Endodermal cell (in vitro differentiated cells): ENCODE data around the gene OR56B1. TPM values are rescaled to one million over a fixed set of nuclear protein-coding genes. Genes with fewer than 3 reads are reported as not detected.

Source experiments
- DNase-seq: peaks from one replicate; pipeline ENCODE4 v3.0.0-alpha.2; 2017
- H3K27ac ChIP-seq: 2 replicates; pipeline ENCODE4 v1.5.1; 2013; ENCODE audit warnings: mild to moderate bottlenecking, low read depth, low read length, moderate library complexity
- H3K27me3 ChIP-seq: 2 replicates; pipeline ENCODE4 v1.6.1; 2013; ENCODE audit warnings: mild to moderate bottlenecking, low read length, moderate library complexity; ENCODE audit not compliant: insufficient read depth, control insufficient read depth, poor library complexity, severe bottlenecking
- H3K36me3 ChIP-seq: 2 replicates; pipeline ENCODE4 v1.7.0; 2013; ENCODE audit warnings: mild to moderate bottlenecking, low read length, moderate library complexity; ENCODE audit not compliant: control insufficient read depth, insufficient read depth
- H3K4me1 ChIP-seq: one replicate; pipeline ENCODE4 v1.7.0; 2013; ENCODE audit warnings: low read length; ENCODE audit not compliant: control insufficient read depth, insufficient read depth
- H3K4me3 ChIP-seq: 2 replicates; pipeline ENCODE4 v1.5.1; 2013; ENCODE audit warnings: mild to moderate bottlenecking, low read length, moderate library complexity
- H3K9ac ChIP-seq: 2 replicates; pipeline ENCODE4 v1.6.1; 2013; ENCODE audit warnings: mild to moderate bottlenecking, low read length, moderate library complexity; ENCODE audit not compliant: poor library complexity, severe bottlenecking; ENCODE audit errors: extremely low read depth
- H3K9me3 ChIP-seq: 2 replicates; pipeline ENCODE4 v1.6.1; 2013; ENCODE audit warnings: mild to moderate bottlenecking, low read length, moderate library complexity; ENCODE audit not compliant: control insufficient read depth
- H3K27ac Mint-ChIP-seq: 2 replicates; pipeline ENCODE4 v1.8.0; 2020; ENCODE audit warnings: mixed read lengths
- H3K27me3 Mint-ChIP-seq: 2 replicates; pipeline ENCODE4 v1.8.0; 2021; ENCODE audit warnings: mild to moderate bottlenecking, mixed read lengths; ENCODE audit not compliant: insufficient read depth
- H3K36me3 Mint-ChIP-seq: 2 replicates; pipeline ENCODE4 v1.8.0; 2020; ENCODE audit warnings: low read depth, mixed read lengths
- H3K4me1 Mint-ChIP-seq: 2 replicates; pipeline ENCODE4 v1.8.0; 2020; ENCODE audit warnings: mixed read lengths
- H3K4me3 Mint-ChIP-seq: 2 replicates; pipeline ENCODE4 v1.8.0; 2020; ENCODE audit warnings: mild to moderate bottlenecking, moderate library complexity, mixed read lengths
- H3K9me3 Mint-ChIP-seq: 2 replicates; pipeline ENCODE4 v1.8.0; 2020; ENCODE audit warnings: mild to moderate bottlenecking, mixed read lengths
- CTCF ChIP-seq: fragments of 200-600 bp; sonication (generic); conservative IDR thresholded peaks from 2 replicates; pipeline ENCODE4 v1.5.0; 2021; ENCODE audit warnings: antibody characterized with exemption, mild to moderate bottlenecking
- WGBS, 2 experiments: methylation state at CpG; one replicate each; pipeline versions ENCODE4 v1.1.5 to v1.1.7; 2013; ENCODE audit warnings: missing lambda C conversion rate in 2 of 2, mixed read lengths in 1 of 2; ENCODE audit not compliant: insufficient coverage in 1 of 2, insufficient read length in 1 of 2; 5-methylcytosine and 5-hydroxymethylcytosine counted together
- total RNA-seq, 2 donors: library from RNA; stranded (reverse); fragmentation: NEBNext Ultra II Directional in 1 of 2; extraction: Animal tissue kit (Norgen Biotek cat#: 25700) in 1 of 2; gene quantifications; 2 replicates in 1 of 2; 3 replicates in 1 of 2; pipeline ENCODE4 v1.2.1, GENCODE V29; 2021

OR56B1 gene
- total RNA-seq, 2 donors from 2014 or later, result not detected

GRCh38 chr11:5767056-5767455 is 30.8 kb downstream of the OR56B1 start:
- DNase-seq, result no peak
- H3K4me3 Mint-ChIP-seq, result no peak overlapping the region
- H3K27me3 Mint-ChIP-seq, result no peaks in the 10 kb centered on the region
- no peaks in the 10 kb centered on the region for H3K9me3 Mint-ChIP-seq
- no CpG with 5 or more reads among the region's 1 CpG for WGBS, 2 experiments
- Histone ChIP-seq H3K36me3 (no peaks in the 10 kb centered on the region), H3K4me1 (no peaks in the 10 kb centered on the region), H3K27me3 (no peaks in the 10 kb centered on the region), H3K4me3 (no peak overlapping the region), H3K27ac (no peak overlapping the region), H3K9ac (no peak overlapping the region), H3K9me3 (no peaks in the 10 kb centered on the region)
- no peaks in the 10 kb centered on the region for H3K36me3 Mint-ChIP-seq
- H3K4me1 Mint-ChIP-seq, result no peaks in the 10 kb centered on the region
- TF ChIP-seq CTCF, result no peak
- H3K27ac Mint-ChIP-seq, result no peak overlapping the region

GRCh38 chr11:5783255-5783654 is 47.0 kb downstream of the OR56B1 start, which contains the start of gene OR52N5:
Gene OR52N5, minus strand, starts transcription at chr11:5783355. Its CDS starts 4,721 bp downstream, at chr11:5778634.
- no peak for TF ChIP-seq CTCF
- WGBS, 2 experiments, result no CpG with 5 or more reads among the region's 4 CpGs
- no peaks in the 10 kb centered on the region for H3K9me3 Mint-ChIP-seq

More at GRCh38 chr11:5783255-5783654, 47.0 kb downstream of the OR56B1 start, which contains the start of gene OR52N5:
- DNase-seq, result no peak
- Histone ChIP-seq H3K9ac (no peak within 1 kb of the TSS), H3K9me3 (no peaks in the 10 kb centered on the region), H3K27me3 (no peaks in the 10 kb centered on the region), H3K27ac (no peak within 1 kb of the TSS), H3K4me3 (no peak within 1 kb of the TSS), H3K4me1 (no peaks in the 10 kb centered on the region), H3K36me3 (no peaks in the 10 kb centered on the region)
- Mint-ChIP-seq H3K27ac (no peak within 1 kb of the TSS), H3K27me3 (peaks cover 30% of the 10 kb centered on the region), H3K4me1 (no peaks in the 10 kb centered on the region), H3K4me3 (no peak within 1 kb of the TSS), H3K36me3 (no peaks in the 10 kb centered on the region)

Other genes starting within 250 kb of the OR56B1 start
- not detected for gene OR52D1, start 247.8 kb upstream of the OR56B1 start, total RNA-seq
- gene UBQLN3, start 226.5 kb upstream of the OR56B1 start, total RNA-seq, result under 1 TPM in 1 of 2 donors, not detected in 1; 0.24 TPM
- under 1 TPM; 0.20 to 0.26 TPM for gene UBQLNL, start 219.7 kb upstream of the OR56B1 start, total RNA-seq
- gene OR52H1, start 187.9 kb upstream of the OR56B1 start, total RNA-seq, result not detected
- gene OR52B6, start 155.6 kb upstream of the OR56B1 start, total RNA-seq, result not detected
- 10 to 100 TPM; 17.4 to 26.1 TPM for gene TRIM6, start 139.8 kb upstream of the OR56B1 start, total RNA-seq
- gene TRIM34, start 111.4 kb upstream of the OR56B1 start, total RNA-seq, result 1 to 10 TPM in 1 of 2 donors, under 1 TPM in 1; 0.68 to 1.2 TPM
- 10 to 100 TPM; 16.0 to 21.4 TPM for gene TRIM5, start 51.4 kb upstream of the OR56B1 start, total RNA-seq
- gene TRIM22, start 46.7 kb upstream of the OR56B1 start, total RNA-seq, result 1 to 10 TPM; 1.1 to 3.1 TPM
- gene OR52N4, start 17.8 kb downstream of the OR56B1 start, total RNA-seq, result not detected
- gene OR52N5, start 46.9 kb downstream of the OR56B1 start, total RNA-seq, result not detected
- gene OR52N1, start 54.8 kb downstream of the OR56B1 start, total RNA-seq, result not detected
- not detected for gene OR52N2, start 72.5 kb downstream of the OR56B1 start, total RNA-seq
- gene OR52E6, start 105.4 kb downstream of the OR56B1 start, total RNA-seq, result not detected
- not detected for gene OR52E8, start 121.2 kb downstream of the OR56B1 start, total RNA-seq
- gene OR52E4, start 144.2 kb downstream of the OR56B1 start, total RNA-seq, result not detected
- gene OR52E5, start 156.8 kb downstream of the OR56B1 start, total RNA-seq, result not detected
- not detected for gene OR56A3, start 205.8 kb downstream of the OR56B1 start, total RNA-seq
- gene OR56A5, start 232.0 kb downstream of the OR56B1 start, total RNA-seq, result not detected